K562 (cell line): ENCODE measurements around the gene SPAG9. TPM values are rescaled to one million over a fixed set of nuclear protein-coding genes. Genes with fewer than 3 reads are reported as not detected.
"Not testable (repeated sequence)": the region's sequence is repeated elsewhere in the genome, so short reads cannot be mapped to it uniquely, and the experiment has no call there.

Source experiments
- ATAC-seq: fragments of 200-7000 bp; cut with Tn5 transposase; 3 replicates; pipeline ENCODE4 v1.9.1; 2020; ENCODE audit warnings: moderate library complexity
- BruUV-seq: library from RNA; stranded (reverse); fragments of 400-500 nt; replicated peaks from 2 replicates; lab custom pipeline; 2021; lab: Mats Ljungman, UMichigan
- CTCF ChIA-PET: fragments of 300-600 bp; formaldehyde crosslinking; extraction: SDS; loops from one replicate; lab custom pipeline; 2021; ENCODE audit warnings: low intra/inter-chr PET ratio; lab: Yijun Ruan, JAX
- POLR2A ChIA-PET: fragments of 300-600, 350-650 bp; sonication (Branson Sonifier 250); formaldehyde crosslinking; extraction: SDS; loops from one replicate; lab custom pipeline; 2021; ENCODE audit warnings: antibody characterized with exemption, inconsistent platforms; lab: Yijun Ruan, JAX
- DNase-seq, 4 experiments: peaks; one replicate each; pipeline versions ENCODE4 v3.0.0 to v3.0.0-alpha.2; 2011 to 2018; ENCODE audit warnings: low spot score in 3 of 4, mixed read lengths in 3 of 4; ENCODE audit errors: extremely low read depth in 1 of 4
- FAIRE-seq: peaks from 2 replicates; lab custom pipeline; 2011; peaks lifted over from hg19 to GRCh38; lab: Jason Lieb, UNC
- H2AFZ ChIP-seq: 2 replicates; pipeline ENCODE4 v1.6.0; 2011; ENCODE audit warnings: low read depth, low read length, control low read depth, inconsistent platforms
- H3K27ac ChIP-seq: fragments of 200-600 bp; 3 replicates; pipeline ENCODE4 v1.8.0; 2011; ENCODE audit warnings: low read depth, mild to moderate bottlenecking, control low read depth, inconsistent platforms, low read length, moderate library complexity, mixed read lengths; ENCODE audit errors: extremely low read depth
- H3K27me3 ChIP-seq, 2 experiments: fragments of 300-600 bp in 1 of 2; 2 replicates in 1 of 2; 3 replicates in 1 of 2; pipeline versions ENCODE4 v1.6.0 to v1.8.0; 2011; ENCODE audit warnings: inconsistent platforms in 2 of 2, low read length in 2 of 2, mild to moderate bottlenecking in 1 of 2, mixed read lengths in 1 of 2, moderate library complexity in 1 of 2; ENCODE audit not compliant: control insufficient read depth in 2 of 2, insufficient read depth in 2 of 2
- H3K36me3 ChIP-seq: fragments of 300-600 bp; 3 replicates; pipeline ENCODE4 v1.8.0; 2011; ENCODE audit warnings: mild to moderate bottlenecking, low read length, inconsistent platforms; ENCODE audit not compliant: control insufficient read depth, insufficient read depth
- H3K4me1 ChIP-seq, 2 experiments: fragments of 200-600 bp in 1 of 2; replicated peaks in 1 of 2; 2 replicates in 1 of 2; 3 replicates in 1 of 2; pipeline versions ENCODE4 v1.5.1 to v1.8.0; 2011; ENCODE audit warnings: inconsistent platforms in 2 of 2, low read length in 2 of 2, mild to moderate bottlenecking in 1 of 2, mixed read lengths in 1 of 2, moderate library complexity in 1 of 2; ENCODE audit not compliant: control insufficient read depth in 2 of 2, insufficient read depth in 2 of 2
- H3K4me2 ChIP-seq: 2 replicates; pipeline ENCODE4 v1.6.1; 2011; ENCODE audit warnings: low read length, control low read depth, inconsistent platforms, mixed read lengths; ENCODE audit not compliant: insufficient read depth
- H3K4me3 ChIP-seq: fragments of 200-600 bp; sonication (generic), shearing (Covaris generic); 2 replicates; pipeline ENCODE4 v1.5.1; 2016; ENCODE audit warnings: control low read depth, inconsistent platforms
- H3K79me2 ChIP-seq: fragments of 200-600 bp; 3 replicates; pipeline ENCODE4 v1.8.0; 2011; ENCODE audit warnings: low read length, inconsistent platforms; ENCODE audit not compliant: control insufficient read depth, insufficient read depth
- H3K9ac ChIP-seq, 2 experiments: 2 replicates each; pipeline versions ENCODE4 v1.6.0 to v1.6.1; 2011; ENCODE audit warnings: low read depth in 2 of 2, low read length in 2 of 2, control low read depth in 1 of 2, inconsistent platforms in 1 of 2, mild to moderate bottlenecking in 1 of 2, mixed read lengths in 1 of 2; ENCODE audit not compliant: insufficient read depth in 1 of 2
- H3K9me1 ChIP-seq: one replicate; pipeline ENCODE4 v1.6.0; 2011; ENCODE audit warnings: inconsistent platforms, mild to moderate bottlenecking, low read length, moderate library complexity; ENCODE audit not compliant: control insufficient read depth, insufficient read depth
- H3K9me3 ChIP-seq: replicated peaks from 2 replicates; pipeline ENCODE4 v1.5.1; 2011; ENCODE audit warnings: low read depth, low read length, inconsistent platforms; ENCODE audit not compliant: control insufficient read depth, insufficient read depth
- H4K20me1 ChIP-seq: replicated peaks from 2 replicates; pipeline ENCODE4 v1.6.1; 2011; ENCODE audit warnings: low read length, inconsistent platforms, mixed read lengths; ENCODE audit not compliant: control insufficient read depth, insufficient read depth
- ADNP ChIP-seq: fragments of 200-800 bp; sonication (Bioruptor generic); IDR thresholded peaks from 2 replicates; pipeline ENCODE4 v1.6.1; 2016; ENCODE audit warnings: missing genetic modification characterization, missing compliant biosample characterization
- BCOR ChIP-seq: fragments of 450-650 bp; IDR thresholded peaks from 2 replicates; pipeline ENCODE4 v1.6.1; 2016
- BRD9 ChIP-seq: fragments of 450-650 bp; IDR thresholded peaks from 2 replicates; pipeline ENCODE4 v1.6.1; 2018; ENCODE audit warnings: low read depth; ENCODE audit not compliant: partially characterized antibody
- CC2D1A ChIP-seq: fragments of 450-650 bp; IDR thresholded peaks from 2 replicates; pipeline ENCODE4 v1.6.1; 2017; ENCODE audit warnings: mild to moderate bottlenecking
- CEBPB ChIP-seq: fragments of 450-650 bp; IDR thresholded peaks from 2 replicates; pipeline ENCODE4 v1.6.1; 2016; ENCODE audit warnings: missing genetic modification characterization, missing compliant biosample characterization
- JUN ChIP-seq, 2 experiments: sonication (generic) in 1 of 2; formaldehyde crosslinking in 1 of 2; IDR thresholded peaks; 2 replicates each; pipeline versions ENCODE4 v1.6.1 to v1.8.0; 2012 to 2022; ENCODE audit warnings: borderline replicate concordance in 2 of 2, mild to moderate bottlenecking in 2 of 2, improper control_type of control experiment in 1 of 2, low read depth in 1 of 2, low read length in 1 of 2, missing genetic modification reagents in 1 of 2
- MAZ ChIP-seq, 2 experiments: fragments of 450-650 bp in 1 of 2; sonication (generic) in 1 of 2; formaldehyde crosslinking; IDR thresholded peaks in 1 of 2; conservative IDR thresholded peaks in 1 of 2; 2 replicates each; pipeline versions ENCODE4 v1.4.0 to v1.5.0; 2020; ENCODE audit warnings: mild to moderate bottlenecking in 1 of 2, missing genetic modification reagents in 1 of 2
- PBX2 ChIP-seq, 2 experiments: IDR thresholded peaks in 1 of 2; conservative IDR thresholded peaks in 1 of 2; 2 replicates each; pipeline ENCODE4 v1.6.1; 2016; ENCODE audit warnings: low read depth in 2 of 2, mild to moderate bottlenecking in 1 of 2, missing compliant biosample characterization in 1 of 2, missing genetic modification characterization in 1 of 2, moderate library complexity in 1 of 2
- PKNOX1 ChIP-seq: fragments of 450-650 bp; IDR thresholded peaks from 2 replicates; pipeline ENCODE4 v1.6.1; 2016
- SMARCA4 ChIP-seq: fragments of 450-650 bp; IDR thresholded peaks from 2 replicates; pipeline ENCODE4 v1.6.1; 2016
- SMARCA5 ChIP-seq: fragments of 450-650 bp; IDR thresholded peaks from 2 replicates; pipeline ENCODE4 v1.6.1; 2016
- WGBS: fragments of 100-300 bp; shearing (Covaris generic); methylation state at CpG from one replicate; pipeline ENCODE4 v1.1.6; 2016; ENCODE audit warnings: low coverage, mixed read lengths; ENCODE audit not compliant: insufficient coverage; ENCODE audit errors: missing lambda C conversion rate; 5-methylcytosine and 5-hydroxymethylcytosine counted together
- in situ Hi-C: fragments of 300-500 bp; cut with MboI; formaldehyde crosslinking; loops from 4 replicates; pipeline ENCODE4 v1.15.0; 2018; ENCODE audit warnings: inconsistent platforms, mixed read lengths
- intact Hi-C: fragments of 100-400 bp; cut with micrococcal nuclease; formaldehyde crosslinking; loops from 2 replicates; pipeline ENCODE4 v1.14.2; 2022
- polyA plus RNA-seq, 8 experiments: library from polyadenylated mRNA; depleted of rRNA in 4 of 8; stranded (reverse) in 5 of 8; unstranded in 3 of 8; fragments of >200 nt; fragmentation: Nextera tagmentation in 2 of 8; fragmentation: Illumina TruSeq in 1 of 8; extraction: Ambion mirVana in 2 of 8; extraction: Trizol in 1 of 8; gene quantifications; 2 replicates each; pipeline versions ENCODE4 v1.2.1 to v1.2.3, GENCODE V29; 2011 to 2014; ENCODE audit warnings: inconsistent platforms in 1 of 8, missing spikeins in 1 of 8
- total RNA-seq, 7 experiments: library from RNA; depleted of rRNA in 6 of 7; stranded (reverse); fragments of >200 nt in 6 of 7; fragmentation: Illumina TruSeq in 2 of 7; extraction: Trizol in 2 of 7; gene quantifications; 2 replicates each; pipeline versions ENCODE4 v1.2.1 to v1.2.3, GENCODE V29; 2011 to 2021; ENCODE audit warnings: low replicate concordance in 1 of 7
- TF ChIP-seq, protein P1 (sequence below): fragments of 200-800 bp; sonication (Bioruptor generic); IDR thresholded peaks from 2 replicates; pipeline ENCODE4 v1.6.1; 2017; ENCODE audit warnings: missing genetic modification characterization, missing compliant biosample characterization
- TF ChIP-seq, protein P2 (sequence below), 2 experiments: fragments of 450-650 bp in 1 of 2; sonication (generic) in 1 of 2; formaldehyde crosslinking in 1 of 2; IDR thresholded peaks in 1 of 2; conservative IDR thresholded peaks in 1 of 2; 2 replicates each; pipeline versions ENCODE4 v1.6.1 to v1.8.1; 2016 to 2023; ENCODE audit warnings: mild to moderate bottlenecking in 2 of 2, moderate library complexity in 2 of 2, inconsistent platforms in 1 of 2, missing genetic modification reagents in 1 of 2

SPAG9 gene
- total and polyA plus RNA-seq, 9 of the 15 experiments (the other 6 are each of a cell fraction or from before 2014, with no cell fraction given) = 12.2 to 99.2 (median 58.2) TPM

- in situ Hi-C loops; FAIRE-seq; H3K9me3 ChIP-seq; H3K9me1 ChIP-seq; intact Hi-C loops; H3K27me3 ChIP-seq; H3K36me3 ChIP-seq; CTCF ChIA-PET; ATAC-seq; BruUV-seq; TF ChIP-seq JUN (CRISPR knock-in tag; IDR thresholded peaks at IDR 0.05; ENCODE audit: borderline replicate concordance); PBX2 (CRISPR knock-in tag; IDR thresholded peaks at IDR 0.05; ENCODE audit: low read depth): not testable (repeated sequence)
- peaks cover 17% of the 10 kb centered on the region; the same call in 1 of the 2 replicates for H4K20me1 ChIP-seq
- H3K4me1 ChIP-seq = peaks cover 16 to 21% of the 10 kb centered on the region in 2 experiments
- H3K79me2 ChIP-seq = peaks cover 33% of the 10 kb centered on the region
- H3K4me3 ChIP-seq = peak overlapping the region; percentile 18
- peak in 1 of 4 experiments; percentile 38 for DNase-seq
- POLR2A ChIA-PET = interaction anchor here (0.6 to 2.3 kb wide), 8 partner anchors 8 to 178 kb away, joined by 3 to 8 read pairs (median 4); partner anchors contain the start of gene NME1
- WGBS = 30% methylated on average over 10 of the region's 10 CpGs
- H3K4me2 ChIP-seq = peak overlapping the region; percentile 85
- H2AFZ ChIP-seq = peak overlapping the region; percentile 96
- H3K9ac ChIP-seq = peak overlapping the region in 1 of 2 experiments; percentile 99; a peak in 2 of 4 replicates
- peak overlapping the region; percentile 97 for H3K27ac ChIP-seq
- TF ChIP-seq PKNOX1 = peak; percentile 83
- TF ChIP-seq, protein P1, sequence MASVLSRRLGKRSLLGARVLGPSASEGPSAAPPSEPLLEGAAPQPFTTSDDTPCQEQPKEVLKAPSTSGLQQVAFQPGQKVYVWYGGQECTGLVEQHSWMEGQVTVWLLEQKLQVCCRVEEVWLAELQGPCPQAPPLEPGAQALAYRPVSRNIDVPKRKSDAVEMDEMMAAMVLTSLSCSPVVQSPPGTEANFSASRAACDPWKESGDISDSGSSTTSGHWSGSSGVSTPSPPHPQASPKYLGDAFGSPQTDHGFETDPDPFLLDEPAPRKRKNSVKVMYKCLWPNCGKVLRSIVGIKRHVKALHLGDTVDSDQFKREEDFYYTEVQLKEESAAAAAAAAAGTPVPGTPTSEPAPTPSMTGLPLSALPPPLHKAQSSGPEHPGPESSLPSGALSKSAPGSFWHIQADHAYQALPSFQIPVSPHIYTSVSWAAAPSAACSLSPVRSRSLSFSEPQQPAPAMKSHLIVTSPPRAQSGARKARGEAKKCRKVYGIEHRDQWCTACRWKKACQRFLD (CRISPR knock-in tag) = peak; percentile 55
- TF ChIP-seq SMARCA4 = peak; percentile 43; the same call in 1 of the 2 replicates
- 0 out of 2 replicates have a peak, but pooled peaks have one; percentile 21 for TF ChIP-seq JUN (IDR thresholded peaks at IDR 0.05; ENCODE audit: borderline replicate concordance, low read depth, low read length)
- TF ChIP-seq, protein P2, sequence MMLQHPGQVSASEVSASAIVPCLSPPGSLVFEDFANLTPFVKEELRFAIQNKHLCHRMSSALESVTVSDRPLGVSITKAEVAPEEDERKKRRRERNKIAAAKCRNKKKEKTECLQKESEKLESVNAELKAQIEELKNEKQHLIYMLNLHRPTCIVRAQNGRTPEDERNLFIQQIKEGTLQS (IDR thresholded peaks at IDR 0.05) = peak; percentile 90
- TF ChIP-seq, protein P2 (CRISPR knock-in tag; conservative IDR thresholded peaks at IDR 0.05) = 0 out of 2 replicates have a peak, but pooled peaks have one; percentile 35
- 0 out of 2 replicates have a peak, but pooled peaks have one; percentile 3 for TF ChIP-seq PBX2 (tag; conservative IDR thresholded peaks at IDR 0.05; ENCODE audit: low read depth)
- TF ChIP-seq MAZ (CRISPR knock-in tag; conservative IDR thresholded peaks at IDR 0.05 in 1 of 2, IDR thresholded peaks at IDR 0.05 in 1 of 2) = peak in 1 of 2 experiments; percentile 10; a peak in 1 of 4 replicates
- TF ChIP-seq CEBPB (tag) = peak; percentile 20; the same call in 1 of the 2 replicates
- 0 out of 2 replicates have a peak, but pooled peaks have one; percentile 26 for TF ChIP-seq CC2D1A
- peak; percentile 84 for TF ChIP-seq BCOR
- TF ChIP-seq SMARCA5 = 0 out of 2 replicates have a peak, but pooled peaks have one; percentile 53
- peak; percentile 97 for TF ChIP-seq ADNP (tag)
- TF ChIP-seq BRD9 = peak; percentile 34
Observed at GRCh38 chr17:51122473-51123115, 1.9 kb upstream of the SPAG9 start.
